ENCODE results near the gene DHTKD1.
"Not testable (repeated sequence)": the region's sequence is repeated elsewhere in the genome, so short reads cannot be mapped to it uniquely, and the experiment has no call there.

DHTKD1 gene

GRCh38 chr10:12062754-12063482, 5.8 kb upstream of the DHTKD1 start:
- DNase-seq (ENCODE audit: insufficient read length, low spot score) (no peak), FAIRE-seq (no peak)

- FAIRE-seq: no peak
Observed at GRCh38 chr10:12063483-12063818, 5.3 kb upstream of the DHTKD1 start.

GRCh38 chr10:12067336-12067735, 1.4 kb upstream of the DHTKD1 start:
- no peak for FAIRE-seq
- DNase-seq (ENCODE audit: insufficient read length, low spot score): no peak

More at GRCh38 chr10:12063483-12063818, 5.3 kb upstream of the DHTKD1 start:
- no peak for DNase-seq (ENCODE audit: insufficient read length, low spot score)

- not testable (repeated sequence) for FAIRE-seq; DNase-seq (ENCODE audit: insufficient read length, low spot score)
Observed at GRCh38 chr10:12071441-12071840, 2.7 kb downstream of the DHTKD1 start.

- FAIRE-seq (no peak), DNase-seq (ENCODE audit: insufficient read length, low spot score) (no peak)
Observed at GRCh38 chr10:12073526-12073925, 4.8 kb downstream of the DHTKD1 start.

- FAIRE-seq (peak; percentile 64), DNase-seq (ENCODE audit: insufficient read length, low spot score) (peak; percentile 22)
Observed at GRCh38 chr10:12077580-12078180, 8.9 kb downstream of the DHTKD1 start.

- DNase-seq (ENCODE audit: insufficient read length, low spot score) (no peak), FAIRE-seq (no peak)
Observed at GRCh38 chr10:12081470-12081869, 12.7 kb downstream of the DHTKD1 start.

GRCh38 chr10:12081879-12082557, 13.3 kb downstream of the DHTKD1 start:
- no peak for FAIRE-seq
- DNase-seq (ENCODE audit: insufficient read length, low spot score): no peak

GRCh38 chr10:12088919-12089318, 20.2 kb downstream of the DHTKD1 start:
- FAIRE-seq (no peak), DNase-seq (ENCODE audit: insufficient read length, low spot score) (no peak)

- FAIRE-seq: no peak
- no peak for DNase-seq (ENCODE audit: insufficient read length, low spot score)
Observed at GRCh38 chr10:12091421-12091820, 22.7 kb downstream of the DHTKD1 start.

GRCh38 chr10:12097361-12097760, 28.6 kb downstream of the DHTKD1 start:
- not testable (repeated sequence) for DNase-seq (ENCODE audit: insufficient read length, low spot score); FAIRE-seq

- no peak for FAIRE-seq
Observed at GRCh38 chr10:12097791-12098190, 29.0 kb downstream of the DHTKD1 start.

GRCh38 chr10:12098966-12099365, 30.2 kb downstream of the DHTKD1 start:
- no peak for DNase-seq (ENCODE audit: insufficient read length, low spot score)
- no peak for FAIRE-seq

More at GRCh38 chr10:12097791-12098190, 29.0 kb downstream of the DHTKD1 start:
- no peak for DNase-seq (ENCODE audit: insufficient read length, low spot score)

GRCh38 chr10:12103802-12104201, 35.0 kb downstream of the DHTKD1 start:
- DNase-seq (ENCODE audit: insufficient read length, low spot score) (no peak), FAIRE-seq (peak; percentile 4)

GRCh38 chr10:12107781-12108180, 39.0 kb downstream of the DHTKD1 start:
- DNase-seq (ENCODE audit: insufficient read length, low spot score) (no peak), FAIRE-seq (no peak)

- FAIRE-seq (no peak), DNase-seq (ENCODE audit: insufficient read length, low spot score) (no peak)
Observed at GRCh38 chr10:12109286-12109685, 40.5 kb downstream of the DHTKD1 start.

- FAIRE-seq: no peak
- no peak for DNase-seq (ENCODE audit: insufficient read length, low spot score)
Observed at GRCh38 chr10:12111528-12111927, 42.8 kb downstream of the DHTKD1 start.

- no peak for FAIRE-seq
- DNase-seq (ENCODE audit: insufficient read length, low spot score): no peak
Observed at GRCh38 chr10:12113627-12114026, 44.9 kb downstream of the DHTKD1 start.

GRCh38 chr10:12121673-12122072, 52.9 kb downstream of the DHTKD1 start:
- FAIRE-seq (peak; percentile 28), DNase-seq (ENCODE audit: insufficient read length, low spot score) (no peak)

- FAIRE-seq (peak; percentile 91), DNase-seq (ENCODE audit: insufficient read length, low spot score) (peak; percentile 98)
Observed at GRCh38 chr10:12129222-12130111, 60.7 kb downstream of the DHTKD1 start, which contains the start of gene SEC61A2. Gene SEC61A2 (plus strand): TSS chr10:12129677. CDS start chr10:12129788, 111 bp downstream.

All from GM19239 (cell line).